KMS-11 (cell line): ENCODE results near the gene BRD3.

ENCODE experiments used
- H2AFZ ChIP-seq: fragments of 200-600 bp; sonication (generic); 2 replicates; pipeline ENCODE4 v1.6.1; 2016; ENCODE audit warnings: antibody characterized with exemption, mixed run types, low read depth
- H3K27ac ChIP-seq: fragments of 200-600 bp; sonication (generic); 2 replicates; pipeline ENCODE4 v1.6.1; 2016; ENCODE audit warnings: mild to moderate bottlenecking, mixed run types
- H3K27me3 ChIP-seq: fragments of 200-600 bp; sonication (generic); 2 replicates; pipeline ENCODE4 v1.6.1; 2017; ENCODE audit warnings: mild to moderate bottlenecking, low read depth, mixed run types, moderate library complexity; ENCODE audit not compliant: insufficient read depth
- H3K36me3 ChIP-seq: fragments of 200-600 bp; sonication (generic); 2 replicates; pipeline ENCODE4 v1.6.1; 2017; ENCODE audit warnings: mild to moderate bottlenecking, mixed run types; ENCODE audit not compliant: insufficient read depth
- H3K4me1 ChIP-seq: fragments of 200-600 bp; sonication (generic); 2 replicates; pipeline ENCODE4 v1.6.1; 2016; ENCODE audit warnings: mild to moderate bottlenecking, low read depth, mixed run types; ENCODE audit not compliant: poor library complexity, severe bottlenecking
- H3K4me2 ChIP-seq: fragments of 200-600 bp; sonication (generic); 2 replicates; pipeline ENCODE4 v1.7.0; 2016; ENCODE audit warnings: mild to moderate bottlenecking, mixed run types
- H3K4me3 ChIP-seq: fragments of 200-600 bp; sonication (generic); IDR thresholded peaks from 2 replicates; pipeline ENCODE4 v1.6.1; 2017; ENCODE audit warnings: low read depth, low read length, mixed read lengths; ENCODE audit not compliant: insufficient read depth
- H3K79me2 ChIP-seq: fragments of 200-600 bp; sonication (generic); 2 replicates; pipeline ENCODE4 v1.6.1; 2016; ENCODE audit warnings: low read depth, mixed run types; ENCODE audit not compliant: insufficient read depth
- H3K9ac ChIP-seq: fragments of 200-600 bp; sonication (generic); 2 replicates; pipeline ENCODE4 v1.6.1; 2016; ENCODE audit warnings: mild to moderate bottlenecking, mixed run types
- H4K20me1 ChIP-seq: fragments of 200-600 bp; sonication (generic); 2 replicates; pipeline ENCODE4 v1.6.1; 2016; ENCODE audit warnings: mild to moderate bottlenecking, mixed run types; ENCODE audit not compliant: insufficient read depth
- TF ChIP-seq, protein P1 (sequence below): fragments of 200-600 bp; sonication (generic); conservative IDR thresholded peaks from 2 replicates; pipeline ENCODE4 v1.6.1; 2017; ENCODE audit warnings: low read depth, mild to moderate bottlenecking, antibody characterized with exemption, low read length, moderate library complexity, mixed read lengths

BRD3 gene

DNA sequence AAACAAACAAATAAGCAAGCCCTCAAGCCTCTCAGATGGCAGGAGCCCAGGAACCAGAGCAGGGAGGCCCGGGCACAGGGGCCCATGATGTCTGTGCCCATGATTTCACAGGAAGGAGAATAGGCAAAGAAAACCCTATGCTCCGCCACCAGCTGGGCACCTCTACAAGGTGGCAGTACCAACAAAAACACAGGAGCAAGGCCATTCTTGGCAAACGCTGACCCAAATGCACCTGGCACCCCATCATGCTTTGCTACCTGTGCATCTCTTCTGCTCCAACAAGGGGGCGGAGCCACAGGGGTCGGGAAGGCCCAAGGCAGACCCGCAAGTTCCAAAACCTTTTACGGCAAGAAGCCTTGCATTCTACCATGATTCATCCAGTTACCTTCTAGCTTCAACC, 3.1 kb downstream of the BRD3 start:
- no peak overlapping the region for H3K27ac ChIP-seq
- H3K9ac ChIP-seq: no peak overlapping the region
- no peak overlapping the region for H3K4me3 ChIP-seq
- no peaks in the 10 kb centered on the region for H3K36me3 ChIP-seq
- H3K27me3 ChIP-seq: peaks cover 7% of the 10 kb centered on the region
- H3K4me1 ChIP-seq: peaks cover 21% of the 10 kb centered on the region
- no peak overlapping the region for H2AFZ ChIP-seq
- TF ChIP-seq, protein P1, sequence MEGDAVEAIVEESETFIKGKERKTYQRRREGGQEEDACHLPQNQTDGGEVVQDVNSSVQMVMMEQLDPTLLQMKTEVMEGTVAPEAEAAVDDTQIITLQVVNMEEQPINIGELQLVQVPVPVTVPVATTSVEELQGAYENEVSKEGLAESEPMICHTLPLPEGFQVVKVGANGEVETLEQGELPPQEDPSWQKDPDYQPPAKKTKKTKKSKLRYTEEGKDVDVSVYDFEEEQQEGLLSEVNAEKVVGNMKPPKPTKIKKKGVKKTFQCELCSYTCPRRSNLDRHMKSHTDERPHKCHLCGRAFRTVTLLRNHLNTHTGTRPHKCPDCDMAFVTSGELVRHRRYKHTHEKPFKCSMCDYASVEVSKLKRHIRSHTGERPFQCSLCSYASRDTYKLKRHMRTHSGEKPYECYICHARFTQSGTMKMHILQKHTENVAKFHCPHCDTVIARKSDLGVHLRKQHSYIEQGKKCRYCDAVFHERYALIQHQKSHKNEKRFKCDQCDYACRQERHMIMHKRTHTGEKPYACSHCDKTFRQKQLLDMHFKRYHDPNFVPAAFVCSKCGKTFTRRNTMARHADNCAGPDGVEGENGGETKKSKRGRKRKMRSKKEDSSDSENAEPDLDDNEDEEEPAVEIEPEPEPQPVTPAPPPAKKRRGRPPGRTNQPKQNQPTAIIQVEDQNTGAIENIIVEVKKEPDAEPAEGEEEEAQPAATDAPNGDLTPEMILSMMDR: no peak
- H4K20me1 ChIP-seq: 0 out of 2 replicates have a peak, but pooled peaks cover 3% of the 10 kb centered on the region
- no peaks in the 10 kb centered on the region for H3K79me2 ChIP-seq
- H3K4me2 ChIP-seq: no peak overlapping the region

DNA sequence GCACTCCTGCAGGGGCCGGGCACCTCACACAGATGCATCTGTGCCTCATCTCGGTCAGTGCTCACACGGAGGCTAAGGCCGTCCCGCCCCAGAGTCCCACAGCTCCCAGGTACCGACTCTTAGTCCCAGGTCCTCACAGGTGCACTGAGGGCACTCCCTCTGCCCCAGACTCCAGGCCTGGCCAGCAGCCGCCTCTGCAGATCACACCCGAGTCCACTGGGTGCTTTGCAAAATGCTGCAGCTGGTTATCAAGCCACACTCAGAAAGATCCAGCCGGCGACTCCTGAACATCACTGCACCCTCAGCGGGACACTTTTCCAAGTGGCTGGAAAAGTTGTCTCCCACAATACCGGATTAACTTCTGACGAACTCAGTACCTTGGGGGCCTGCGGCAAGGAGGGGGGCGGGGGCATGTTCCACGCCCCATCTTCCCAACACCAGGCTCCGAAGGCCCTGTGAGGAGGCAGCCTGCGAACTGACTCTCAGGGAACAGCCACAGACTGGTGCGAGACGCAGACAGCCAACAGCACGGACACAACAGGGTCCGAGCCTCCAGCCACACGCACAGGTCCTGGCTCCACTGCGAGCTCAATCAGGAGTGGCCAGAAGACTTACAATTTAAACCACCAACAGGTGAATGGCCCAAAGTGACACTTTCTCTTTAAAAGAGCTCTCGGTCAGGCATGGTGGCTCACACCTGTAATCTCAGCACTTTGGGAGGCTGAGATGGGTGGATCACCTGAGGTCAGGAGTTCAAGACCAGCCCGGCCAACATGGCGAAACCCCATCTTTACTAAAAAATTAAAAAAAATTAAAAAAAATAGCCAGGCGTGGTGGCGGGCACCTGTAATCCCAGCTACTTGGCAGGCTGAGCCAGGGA, 4.0 kb downstream of the BRD3 start:
- H2AFZ ChIP-seq: no peak overlapping the region
- H3K4me3 ChIP-seq: no peak overlapping the region
- H3K9ac ChIP-seq: no peak overlapping the region
- no peak overlapping the region for H3K4me2 ChIP-seq
- H3K36me3 ChIP-seq: no peaks in the 10 kb centered on the region
- peaks cover 30% of the 10 kb centered on the region for H3K4me1 ChIP-seq
- TF ChIP-seq, protein P1: no peak
- H4K20me1 ChIP-seq: 0 out of 2 replicates have a peak, but pooled peaks cover 3% of the 10 kb centered on the region
- H3K27me3 ChIP-seq: no peaks in the 10 kb centered on the region
- no peak overlapping the region for H3K27ac ChIP-seq
- no peaks in the 10 kb centered on the region for H3K79me2 ChIP-seq

DNA sequence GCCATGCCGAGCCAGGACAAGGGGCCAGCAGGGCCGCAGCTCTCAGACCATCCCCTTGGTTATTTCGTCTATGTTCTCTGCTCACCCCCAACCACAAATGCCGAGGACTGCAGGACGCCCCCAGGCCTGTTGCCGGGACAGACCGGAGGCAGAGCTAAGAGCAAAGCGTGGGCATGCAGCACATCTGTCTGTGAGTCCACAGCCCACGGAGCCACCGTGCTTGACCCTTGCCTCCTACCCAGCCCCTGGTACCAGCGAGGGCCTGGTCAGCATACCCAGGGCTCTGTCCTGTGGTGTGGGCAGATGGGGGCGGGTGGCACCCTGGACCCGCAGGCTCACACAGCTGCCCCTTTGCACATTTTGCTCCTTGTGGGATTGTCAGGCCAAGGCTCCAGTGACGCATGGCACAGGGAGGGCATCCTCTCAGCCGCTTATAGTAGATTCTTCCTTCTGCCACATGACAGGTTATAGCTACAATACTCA, 4.7 kb downstream of the BRD3 start:
- Histone ChIP-seq H2AFZ (no peak overlapping the region), H3K27me3 (no peaks in the 10 kb centered on the region; the same call in 1 of the 2 replicates), H3K27ac (no peak overlapping the region), H4K20me1 (0 out of 2 replicates have a peak, but pooled peaks cover 3% of the 10 kb centered on the region), H3K4me1 (peaks cover 33% of the 10 kb centered on the region), H3K4me3 (no peak overlapping the region), H3K36me3 (no peaks in the 10 kb centered on the region), H3K79me2 (no peaks in the 10 kb centered on the region), H3K4me2 (no peak overlapping the region), H3K9ac (no peak overlapping the region)
- TF ChIP-seq, protein P1: no peak

DNA sequence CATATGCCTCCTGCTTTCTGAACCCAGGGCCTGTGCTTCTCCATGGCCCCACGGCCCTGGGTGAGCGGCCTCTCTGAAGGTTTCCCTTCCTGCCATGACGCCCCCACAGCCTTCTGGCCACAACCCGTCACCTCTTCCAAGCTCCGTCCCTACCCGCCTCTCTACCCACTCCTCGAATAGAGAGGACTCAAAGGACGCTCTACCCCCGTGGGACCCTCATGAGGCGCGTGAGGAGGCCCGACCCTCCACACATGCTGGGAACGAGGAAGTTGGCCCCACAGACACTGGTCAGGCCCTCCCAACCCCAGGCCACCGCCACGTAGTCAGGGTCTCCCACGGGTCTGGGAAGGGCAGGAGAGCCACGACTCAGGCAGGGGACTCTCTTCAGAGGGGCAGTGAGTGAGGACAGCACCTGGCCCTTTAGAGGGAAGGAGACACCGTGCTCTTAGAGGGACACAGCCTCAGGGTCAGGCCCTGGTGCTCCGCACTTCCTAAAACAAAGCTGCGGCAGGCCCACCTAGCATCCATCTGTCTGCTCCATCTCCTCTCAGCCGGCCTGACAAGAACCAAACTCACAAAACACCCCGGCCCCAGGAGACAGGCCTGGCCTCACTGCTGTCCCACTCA, 5.3 kb downstream of the BRD3 start:
- Histone ChIP-seq H3K4me2 (no peak overlapping the region), H3K4me3 (no peak overlapping the region), H3K27ac (no peak overlapping the region), H3K36me3 (no peaks in the 10 kb centered on the region), H3K4me1 (peaks cover 33% of the 10 kb centered on the region), H3K27me3 (no peaks in the 10 kb centered on the region; the same call in 1 of the 2 replicates), H2AFZ (no peak overlapping the region), H3K9ac (no peak overlapping the region), H4K20me1 (0 out of 2 replicates have a peak, but pooled peaks cover 3% of the 10 kb centered on the region), H3K79me2 (no peaks in the 10 kb centered on the region)
- TF ChIP-seq, protein P1: no peak
